ENCODE data around the gene COMMD8.
"Not testable (repeated sequence)": the region's sequence is repeated elsewhere in the genome, so short reads cannot be mapped to it uniquely, and the experiment has no call there.

The COMMD8 gene

DNA sequence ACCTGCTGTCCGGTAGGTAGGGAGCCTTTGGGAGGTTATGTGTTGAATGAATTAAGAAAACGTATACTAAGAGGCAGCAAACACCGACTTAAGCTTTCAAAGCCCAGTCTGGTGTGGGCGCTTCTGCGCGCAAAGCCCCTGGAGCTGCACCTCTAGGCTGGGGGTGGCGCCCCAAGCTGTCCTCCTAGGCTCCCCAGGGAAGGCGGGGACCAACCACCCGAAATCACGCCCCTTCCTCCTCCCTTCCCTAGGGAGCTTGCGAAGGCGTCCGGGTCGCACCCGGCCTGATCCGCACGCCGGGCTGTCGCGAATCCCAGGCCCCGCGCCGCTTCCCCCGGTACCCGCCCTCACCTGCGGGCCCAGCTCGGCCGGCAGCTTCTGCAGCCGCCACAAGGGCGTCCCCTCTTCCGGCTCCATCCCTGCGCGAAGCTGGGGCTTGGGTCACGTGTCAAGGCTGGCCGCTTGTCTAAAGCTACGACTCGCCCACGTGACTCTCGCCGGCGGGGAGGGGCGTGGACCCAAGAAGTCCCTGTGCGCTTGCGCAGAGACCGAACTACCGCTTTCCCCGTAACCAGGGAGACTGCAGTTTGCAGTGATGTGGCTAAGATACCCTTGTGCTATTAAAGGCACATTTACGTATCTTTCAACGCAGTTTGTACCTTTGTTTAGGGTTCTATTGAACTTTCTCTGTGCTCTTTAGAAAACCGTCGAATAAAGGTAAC, at the start of gene COMMD8:
COMMD8 (minus strand) TSS at position 468 of the 722 bp plus-strand sequence; CDS start at position 417, 51 bp downstream.
- peak; percentile 84 for DNase-seq (ENCODE audit: low read depth)

DNA sequence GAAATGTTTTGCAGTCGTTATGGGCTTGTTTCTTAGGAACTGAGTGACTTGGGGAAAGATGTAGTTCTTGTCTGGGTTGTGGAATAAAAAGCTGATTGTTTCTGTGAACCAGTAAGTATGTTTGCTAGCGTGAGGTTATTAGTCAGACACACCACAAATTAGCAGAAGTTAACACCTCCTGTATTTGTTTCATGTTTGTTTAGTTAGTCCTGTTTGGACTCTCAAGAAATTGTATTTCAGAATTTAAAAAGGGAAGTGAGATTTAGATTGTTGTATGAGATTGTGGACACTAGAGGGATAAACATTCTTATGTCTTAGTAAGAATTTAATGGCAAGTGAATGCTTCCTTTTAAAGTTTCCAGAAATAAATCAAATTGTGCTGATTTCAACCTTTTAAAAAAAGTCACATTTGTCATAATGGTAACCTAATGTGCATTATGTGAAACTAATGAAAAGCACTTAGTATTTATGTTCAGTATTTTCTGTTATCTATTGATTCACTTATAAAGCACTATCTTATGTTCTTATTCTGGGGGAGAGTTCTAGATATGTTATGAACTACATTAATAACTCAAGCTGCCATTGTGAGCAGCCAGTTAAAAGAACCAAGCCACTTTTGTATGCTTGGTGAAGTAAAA, 47.1 kb upstream of the COMMD8 start:
- no peak for DNase-seq (ENCODE audit: low read depth)

DNA sequence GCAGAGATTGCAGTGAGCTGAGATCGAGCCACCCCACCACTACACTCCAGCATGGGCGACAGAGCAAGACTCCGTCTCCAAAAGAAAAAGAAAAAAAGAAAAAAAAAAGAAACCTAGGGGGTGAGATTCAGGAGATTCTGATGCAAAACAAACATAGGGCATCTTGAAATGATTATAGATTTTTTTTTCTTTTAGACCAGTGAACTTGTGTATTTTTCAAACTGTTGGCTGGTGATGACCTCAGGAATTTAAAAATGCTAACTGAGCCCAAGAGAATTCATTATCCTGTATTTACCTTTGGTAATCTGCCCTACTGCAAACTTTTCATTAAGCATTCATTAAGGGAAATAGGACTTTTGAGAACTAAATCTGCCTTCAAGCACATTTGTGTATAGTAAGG, 42.2 kb upstream of the COMMD8 start:
- DNase-seq (ENCODE audit: low read depth), result no peak

DNA sequence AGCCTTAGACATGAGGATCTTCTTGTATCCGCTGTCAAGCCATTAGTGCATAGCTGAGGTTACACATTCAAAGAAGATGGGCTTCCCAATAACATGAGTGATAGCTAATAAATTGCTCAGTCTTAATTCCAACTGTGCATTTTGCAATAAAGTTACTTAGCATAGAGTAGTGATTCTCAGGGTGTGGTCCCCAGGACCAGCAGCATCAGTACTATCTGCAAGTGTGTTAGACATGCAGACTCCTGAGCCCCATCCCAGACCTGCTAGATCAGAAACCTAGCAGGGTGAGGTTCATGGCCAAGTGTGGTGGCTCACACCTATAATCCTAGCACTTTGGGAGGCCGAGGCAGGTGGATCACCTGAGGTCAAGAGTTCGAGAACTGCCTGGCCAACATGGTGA, 41.6 kb upstream of the COMMD8 start:
- no peak for DNase-seq (ENCODE audit: low read depth)

DNA sequence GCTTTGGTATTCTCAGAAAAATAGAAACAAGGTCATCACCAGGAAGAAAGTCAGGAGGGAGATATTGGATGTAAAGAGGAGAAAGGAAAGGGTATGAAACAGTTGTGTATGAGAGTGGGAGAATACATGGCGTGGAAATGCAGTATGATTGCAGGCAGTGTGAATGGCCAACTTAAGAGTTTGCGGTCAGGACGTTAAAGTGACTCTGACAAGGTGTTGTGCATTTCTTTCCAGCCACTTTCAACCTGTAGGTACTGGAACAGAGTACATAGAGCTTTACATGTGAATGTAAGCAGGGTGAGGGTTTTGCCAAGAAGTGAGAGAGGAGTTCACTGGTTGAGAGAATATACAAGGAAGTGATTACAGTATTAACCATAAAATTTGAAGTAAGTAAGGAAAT, 37.3 kb upstream of the COMMD8 start:
- no peak for DNase-seq (ENCODE audit: low read depth)

DNA sequence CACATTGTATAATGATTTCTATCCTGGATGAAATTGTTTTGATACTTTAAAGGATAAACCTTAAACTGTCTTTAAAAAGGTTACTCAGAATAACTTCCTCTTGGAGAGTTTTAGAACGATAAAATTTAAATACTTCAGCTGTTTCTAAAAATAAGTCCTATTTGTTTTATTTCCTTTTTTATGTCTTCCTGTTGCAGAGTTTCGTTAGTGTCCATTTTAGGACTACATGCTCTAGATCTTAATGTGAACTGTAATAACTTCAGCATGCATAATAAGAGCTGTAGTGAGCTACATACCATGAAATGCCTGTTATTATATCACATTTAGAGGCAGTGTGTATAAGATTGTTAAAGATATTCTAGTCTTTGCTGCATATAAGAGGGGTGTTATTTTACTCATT, 36.2 kb upstream of the COMMD8 start:
- no peak for DNase-seq (ENCODE audit: low read depth)

DNA sequence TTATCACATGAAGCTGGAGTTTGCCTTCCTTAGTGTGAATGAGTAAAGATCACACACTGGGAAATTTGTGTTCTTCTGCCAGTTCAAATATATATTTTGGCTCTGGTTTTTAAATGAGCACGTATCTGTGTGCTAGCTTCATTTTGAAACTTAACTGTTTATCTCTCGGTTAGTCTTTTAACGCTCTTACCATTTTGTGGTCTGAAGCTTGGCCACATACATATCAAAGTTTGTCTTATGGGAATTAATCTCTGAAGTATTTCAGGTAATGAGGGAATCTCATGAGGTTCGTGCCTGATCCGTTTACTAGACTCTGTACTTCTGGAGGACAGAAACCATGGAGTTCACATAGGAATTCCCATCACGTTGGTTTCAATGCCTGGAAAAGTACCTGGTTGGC, 35.4 kb upstream of the COMMD8 start:
- DNase-seq (ENCODE audit: low read depth), result no peak

DNA sequence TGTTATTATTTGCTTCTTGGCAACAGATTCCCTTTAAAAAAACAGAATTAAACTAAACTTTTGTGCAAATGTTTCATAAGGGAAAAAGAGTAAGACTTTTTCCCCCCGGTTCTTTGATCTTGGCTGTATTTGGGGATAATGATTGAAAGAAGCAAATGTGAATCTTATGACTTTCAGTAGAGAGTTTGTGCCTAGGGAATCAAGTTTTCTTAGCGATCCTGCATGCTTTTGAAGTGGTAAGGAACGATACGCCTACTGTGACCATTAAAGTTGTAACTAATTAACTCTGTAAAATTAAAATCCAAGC, 30.6 kb upstream of the COMMD8 start:
- no peak for DNase-seq (ENCODE audit: low read depth)

DNA sequence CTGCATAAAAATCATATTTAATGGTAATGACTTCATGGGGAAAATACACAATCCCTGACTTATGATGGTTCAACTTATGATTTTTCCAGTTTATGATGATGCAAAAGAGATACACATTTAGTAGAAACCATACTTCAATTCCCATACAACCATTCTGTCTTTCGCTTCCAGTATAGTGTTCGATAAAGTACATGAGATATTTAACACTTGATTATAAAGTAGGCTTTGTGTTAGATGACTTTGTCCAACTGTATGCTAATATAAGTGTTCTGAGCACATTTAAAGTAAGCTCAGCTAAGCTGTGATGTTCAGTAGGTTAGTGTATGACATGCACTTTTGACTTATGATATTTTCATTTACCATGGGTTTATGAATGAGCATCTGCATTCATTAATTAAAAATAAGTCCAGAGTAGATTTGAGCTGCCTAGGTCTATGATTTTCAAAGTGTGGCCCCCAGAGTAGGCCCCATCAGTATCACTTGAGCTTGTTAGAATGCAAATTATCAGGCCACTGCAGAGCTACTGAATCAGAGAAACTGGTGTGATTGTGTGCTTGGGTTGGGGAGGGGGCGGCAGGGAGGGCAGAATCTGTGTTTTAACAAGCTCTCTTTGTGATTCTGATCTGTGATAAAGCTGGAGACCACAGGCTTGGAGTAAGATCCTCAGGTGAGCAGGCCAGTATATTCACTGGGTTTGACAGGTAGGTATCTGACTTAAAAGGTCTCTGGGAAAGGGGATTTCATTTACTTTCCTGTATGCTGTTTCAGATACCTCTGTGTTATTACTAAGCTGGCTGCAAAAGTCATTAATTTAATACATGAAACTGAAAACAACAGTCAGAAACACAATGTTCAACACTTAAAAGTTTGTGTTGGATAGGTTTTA, 30.0 kb upstream of the COMMD8 start:
- DNase-seq (ENCODE audit: low read depth), result no peak

DNA sequence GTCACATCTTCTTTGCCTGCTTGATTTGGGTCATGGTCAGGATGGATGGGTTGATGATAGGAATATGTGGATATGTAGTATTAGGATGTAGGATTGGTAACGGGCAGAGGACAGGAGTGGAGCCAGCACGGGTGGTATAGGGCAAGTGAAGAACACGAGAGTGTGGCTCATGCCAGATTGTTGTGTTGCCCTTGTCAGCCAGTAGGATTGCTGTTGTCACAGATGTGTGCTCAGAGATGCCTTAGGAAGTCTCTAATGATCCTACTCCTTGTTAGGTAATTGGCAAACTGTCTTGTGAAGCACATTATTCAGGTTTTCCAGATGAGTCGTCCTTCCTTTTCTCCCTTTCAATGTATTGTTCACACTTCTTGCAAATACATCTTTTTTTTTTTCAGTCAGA, 27.0 kb upstream of the COMMD8 start:
- no peak for DNase-seq (ENCODE audit: low read depth)

DNA sequence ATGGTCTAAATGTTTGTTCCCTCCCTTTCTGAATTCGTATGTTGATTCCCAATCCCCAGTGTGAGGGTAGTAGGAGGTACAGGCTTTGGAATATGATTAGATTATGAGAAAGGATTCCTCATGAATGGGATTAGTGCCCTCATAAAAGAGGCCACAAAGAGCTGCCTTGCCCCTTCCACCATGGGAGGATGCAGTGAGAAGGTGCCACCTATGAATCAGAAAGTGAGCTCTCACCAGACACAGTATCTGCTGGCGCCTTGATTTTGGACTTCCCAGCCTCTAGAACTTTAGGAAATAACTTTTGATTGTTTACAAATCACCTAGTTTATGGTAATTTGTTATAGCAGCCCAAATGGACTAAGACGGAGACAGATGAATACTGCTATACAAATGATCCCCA, 25.2 kb upstream of the COMMD8 start:
- no peak for DNase-seq (ENCODE audit: low read depth)

DNA sequence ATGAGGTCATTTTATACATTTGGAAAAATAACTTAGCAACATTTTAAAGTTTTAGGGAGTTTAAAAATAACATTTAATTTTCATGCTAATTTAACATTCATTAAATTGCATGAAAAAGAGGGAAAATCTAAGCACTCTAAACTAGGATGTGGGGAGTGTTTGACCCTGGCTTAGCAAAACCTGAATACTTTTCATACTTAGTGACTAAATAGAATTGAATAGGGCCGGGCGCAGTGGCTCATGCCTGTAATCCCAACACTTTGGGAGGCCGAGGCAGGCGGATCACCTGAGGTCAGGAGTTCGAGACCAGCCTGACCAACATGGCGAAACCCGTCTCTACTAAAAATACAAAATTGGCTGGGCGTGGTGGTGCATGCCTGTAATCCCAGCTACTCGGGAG, 23.2 kb upstream of the COMMD8 start:
- not testable (repeated sequence) for DNase-seq (ENCODE audit: low read depth)

DNA sequence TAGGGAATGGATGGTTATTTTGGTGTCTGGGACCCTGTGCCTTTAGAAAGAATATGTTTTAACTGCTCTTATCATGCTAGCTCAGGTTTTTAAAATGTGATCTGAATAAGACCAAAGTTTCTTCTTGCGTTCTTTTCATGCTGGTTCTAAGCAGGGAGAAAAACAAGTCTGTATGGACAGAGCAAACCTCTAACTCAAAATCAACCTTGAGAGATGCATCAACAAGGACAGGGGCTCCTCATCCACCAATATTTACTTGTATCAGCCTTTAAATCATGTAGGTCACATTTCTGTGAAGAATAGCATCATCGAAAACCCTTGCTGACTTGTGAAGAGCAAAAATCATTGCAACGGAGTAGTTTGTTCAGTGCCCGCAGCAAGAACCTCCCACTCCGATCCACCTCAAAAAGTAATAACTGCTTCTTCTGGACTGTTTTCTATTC, 22.8 kb upstream of the COMMD8 start:
- no peak for DNase-seq (ENCODE audit: low read depth)

DNA sequence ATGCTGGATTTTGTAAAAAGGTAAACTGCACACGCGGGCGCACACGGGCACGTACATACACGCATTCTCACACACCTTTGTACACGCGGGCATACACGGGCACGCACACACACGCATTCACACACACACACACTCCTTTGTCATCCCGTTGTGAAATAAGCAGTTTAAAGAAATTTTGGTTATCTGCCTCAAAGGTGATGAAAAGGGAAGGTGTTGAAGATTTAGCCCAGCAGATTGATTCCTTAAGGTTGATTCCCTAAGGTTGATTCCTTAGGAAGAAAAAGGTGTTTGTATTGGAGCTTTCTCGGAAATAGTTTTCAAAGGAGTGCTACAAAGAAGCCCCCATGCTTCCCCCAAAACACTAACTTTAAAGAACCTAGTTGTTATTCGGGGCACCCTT, 22.3 kb upstream of the COMMD8 start:
- no peak for DNase-seq (ENCODE audit: low read depth)

DNA sequence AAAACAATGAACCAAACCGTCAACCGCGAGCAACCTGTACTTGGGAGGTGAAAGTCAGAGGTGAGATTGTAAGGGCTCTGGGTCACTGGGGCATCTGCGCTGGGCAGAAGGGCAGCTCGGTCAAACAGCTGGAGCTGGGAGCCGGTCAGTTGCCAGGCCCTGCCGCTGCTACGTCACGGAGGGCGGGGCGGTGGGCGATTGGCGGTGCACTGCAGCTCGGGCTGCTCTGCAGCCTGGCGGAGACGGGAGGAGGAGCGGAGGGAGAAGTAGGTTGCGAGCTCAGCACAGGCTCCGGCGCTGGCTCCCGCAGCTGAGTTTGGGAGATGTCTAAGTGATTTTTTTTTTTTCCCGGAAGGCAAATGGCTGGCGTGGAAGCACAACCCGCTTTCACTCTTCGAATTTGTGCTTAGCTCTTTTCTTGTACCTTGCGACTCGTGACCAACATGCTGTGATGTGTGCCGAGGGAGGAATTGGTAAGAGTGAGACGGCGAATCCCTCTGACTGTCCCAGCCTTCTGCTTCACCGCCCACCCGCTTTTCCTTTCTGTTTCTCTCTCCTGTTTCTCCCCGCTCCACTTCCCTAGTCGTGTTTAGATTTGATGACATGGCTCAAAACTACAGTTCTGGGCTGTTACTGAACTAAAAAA, 21.7 kb upstream of the COMMD8 start, which contains the start of gene ATP10D:
ATP10D (plus strand) TSS at position 229 of the 646 bp plus-strand sequence. CDS start 27,266 bp downstream, outside the sequence.
- DNase-seq (ENCODE audit: low read depth), result peak; percentile 82

DNA sequence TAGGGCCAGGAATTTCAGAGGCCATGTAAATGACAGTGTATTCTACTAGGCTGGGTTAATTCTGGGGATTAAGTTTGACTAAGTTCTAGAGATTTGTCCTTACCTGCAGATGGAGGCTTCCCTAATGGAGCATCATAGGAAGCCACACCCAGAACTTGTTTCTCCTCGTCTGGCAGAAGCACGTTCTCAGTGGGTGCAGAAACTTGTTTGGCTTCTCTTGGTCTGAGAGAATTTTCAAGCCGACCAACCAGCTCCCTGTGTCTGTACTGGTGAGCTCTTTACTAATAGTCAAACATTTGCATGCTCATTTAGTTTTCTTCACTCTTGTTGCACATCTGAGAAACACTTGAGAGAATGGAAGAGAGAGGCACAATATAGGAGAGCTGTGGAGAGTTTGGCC, 20.7 kb upstream of the COMMD8 start:
- DNase-seq (ENCODE audit: low read depth), result no peak

DNA sequence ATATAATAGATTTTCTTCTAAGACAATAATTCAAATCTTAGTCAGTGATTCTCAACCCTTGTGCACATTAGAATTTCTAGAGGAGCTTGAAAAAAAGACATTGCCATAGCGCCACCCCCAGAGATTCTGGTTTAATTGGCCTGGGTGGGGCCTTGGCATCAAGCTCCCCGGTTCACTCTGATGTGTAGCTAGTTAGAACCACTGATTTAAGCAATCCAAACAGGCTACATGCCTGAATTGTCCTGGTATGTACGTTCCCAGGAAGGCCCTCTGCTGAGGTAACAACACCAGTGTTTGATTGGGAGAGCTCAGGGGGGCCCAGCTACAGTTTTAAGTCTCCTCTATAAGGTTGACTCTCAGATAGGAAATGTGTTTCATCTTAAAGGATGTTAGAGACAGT, 20.2 kb upstream of the COMMD8 start:
- no peak for DNase-seq (ENCODE audit: low read depth)

DNA sequence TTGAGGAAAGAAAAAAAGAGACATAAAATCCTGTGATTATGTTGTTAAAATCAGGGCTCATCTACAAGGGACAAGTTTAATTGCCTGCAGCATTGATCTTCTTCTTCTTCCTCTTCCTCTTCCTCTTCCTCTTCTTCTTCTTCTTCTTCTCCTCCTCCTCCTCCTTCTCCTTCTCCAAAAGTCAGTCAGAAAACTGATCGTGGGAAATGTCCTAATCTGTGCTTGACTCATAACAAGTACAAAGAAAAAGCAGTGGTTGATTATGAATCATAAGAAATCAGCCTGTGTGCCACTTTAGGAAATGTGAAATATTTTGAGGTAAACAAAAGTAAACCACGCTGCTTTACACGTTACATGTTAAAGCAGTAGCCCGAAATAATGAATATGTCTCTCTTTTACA, 18.8 kb upstream of the COMMD8 start:
- no peak for DNase-seq (ENCODE audit: low read depth)

DNA sequence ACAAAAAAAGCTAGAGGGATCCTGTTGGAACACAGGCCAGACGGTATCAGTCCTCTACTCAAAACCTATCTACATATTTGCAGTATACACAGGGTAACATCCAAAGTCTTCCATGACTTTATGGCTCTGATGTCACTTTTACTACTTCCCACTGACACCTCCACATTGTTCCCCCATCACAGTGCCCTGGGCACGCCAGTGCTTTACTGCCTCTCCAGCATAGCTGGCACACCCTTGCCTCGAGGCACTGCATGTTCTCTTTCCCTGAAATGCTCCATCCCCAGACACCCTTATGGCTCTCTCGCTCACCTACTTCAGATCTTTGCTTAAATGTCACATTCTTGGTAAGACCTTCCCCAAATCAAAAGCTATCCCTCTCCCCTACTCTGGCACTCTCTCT, 15.3 kb upstream of the COMMD8 start:
- DNase-seq (ENCODE audit: low read depth), result no peak

DNA sequence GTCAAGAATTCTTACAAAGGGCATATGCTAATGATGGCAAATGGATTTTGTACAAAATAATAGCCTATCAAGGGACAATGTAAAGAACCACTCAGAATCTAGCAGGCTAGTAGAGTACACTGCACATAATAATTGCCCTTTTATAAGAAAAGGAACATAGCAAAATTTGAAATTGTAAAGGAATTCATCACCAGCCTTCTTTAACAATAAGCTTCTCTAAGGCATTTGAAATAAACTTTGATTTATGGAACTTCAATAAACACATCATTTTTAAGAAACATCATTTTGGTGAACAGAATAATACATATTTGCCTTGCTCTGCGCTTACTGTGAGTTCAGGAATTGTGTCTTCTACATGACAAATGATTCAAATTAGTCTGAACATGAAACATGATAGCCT, 11.9 kb upstream of the COMMD8 start:
- DNase-seq (ENCODE audit: low read depth), result no peak

DNA sequence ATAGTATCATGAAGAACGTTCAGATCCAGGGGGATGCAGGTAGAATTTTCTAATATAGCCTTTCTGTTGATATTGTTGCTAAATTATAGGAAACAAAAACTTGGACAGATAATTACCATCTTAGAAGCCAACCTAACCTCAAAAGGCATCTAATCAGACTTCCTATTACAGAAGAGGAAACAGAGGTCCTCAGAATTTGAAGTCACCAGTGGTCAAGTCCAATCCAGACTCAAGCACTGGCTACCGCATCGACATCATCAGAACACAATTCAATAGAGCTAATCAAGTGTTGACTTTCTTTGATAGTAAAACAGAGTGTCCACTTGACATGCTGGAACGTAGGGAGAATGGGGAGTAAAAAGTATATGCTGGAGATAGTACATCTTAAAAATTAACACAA, 11.3 kb upstream of the COMMD8 start:
- no peak for DNase-seq (ENCODE audit: low read depth)

DNA sequence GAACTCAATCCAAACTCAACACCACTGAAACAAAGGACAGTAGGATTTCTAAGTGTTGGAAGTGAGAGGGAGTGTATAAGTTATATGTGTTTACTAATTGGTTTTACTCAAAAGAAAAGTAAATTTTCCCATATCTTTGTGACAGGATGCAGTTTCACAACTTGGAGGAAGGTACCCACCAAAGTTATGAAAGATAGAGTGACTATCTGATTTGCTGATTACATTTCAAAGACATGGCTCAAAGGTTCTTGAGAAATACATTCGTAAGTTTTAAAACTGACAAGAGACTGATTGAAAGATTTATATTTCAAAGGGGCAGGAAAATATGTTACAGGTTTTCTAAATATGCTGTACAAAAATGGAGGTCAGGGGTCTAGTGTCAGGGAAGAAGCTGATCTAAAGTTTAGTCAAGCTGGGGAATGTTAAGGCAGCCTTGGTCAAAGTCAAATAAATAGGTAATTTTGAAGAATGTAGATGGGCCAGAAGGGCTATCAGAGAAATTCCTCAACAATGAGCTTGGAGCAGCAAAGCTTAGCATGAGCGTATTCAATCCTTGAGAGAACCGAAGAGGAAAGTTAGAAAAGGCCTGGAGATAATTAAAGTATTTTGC, 9.7 kb upstream of the COMMD8 start:
- no peak for DNase-seq (ENCODE audit: low read depth)
